ENCODE results near the gene FKBP11. TPM values are rescaled to one million over a fixed set of nuclear protein-coding genes. Genes with fewer than 3 reads are reported as not detected.

Gene FKBP11
- total and polyA plus RNA-seq, 2 of the 13 experiments (the other 11 are each of a cell fraction or from before 2014, with no cell fraction given) = 15.5 to 19.4 TPM

DNA sequence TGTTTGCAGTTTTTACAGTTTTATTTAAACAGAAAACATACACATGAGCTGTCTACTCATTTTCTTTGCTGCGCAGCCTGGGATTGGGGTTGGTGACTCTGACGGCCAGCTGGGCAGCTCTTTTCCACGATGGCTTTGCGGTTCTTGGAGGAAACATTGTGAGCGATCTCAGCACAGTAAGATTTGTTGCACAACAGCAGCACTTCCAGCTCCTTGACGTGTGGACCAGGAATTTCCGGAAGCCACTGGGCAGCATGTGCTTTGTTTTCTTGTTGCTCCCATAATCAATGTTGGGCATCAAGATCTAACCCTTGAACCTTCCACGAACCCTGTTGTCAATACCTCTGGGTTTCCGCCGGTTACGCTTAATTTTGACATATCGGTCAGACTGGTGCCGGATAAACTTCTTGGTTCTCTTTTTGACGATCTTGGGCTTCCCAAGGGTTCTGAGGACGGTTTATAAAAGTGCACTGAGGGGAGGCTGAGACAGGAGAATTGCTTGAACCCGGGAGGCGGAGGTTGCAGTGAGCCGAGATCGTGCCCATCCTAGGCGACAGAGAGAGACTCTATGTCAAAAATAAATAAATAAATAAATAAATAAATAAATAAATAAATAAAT, 21.8 kb downstream of the FKBP11 start (continued):
- TF ChIP-seq, protein P1, sequence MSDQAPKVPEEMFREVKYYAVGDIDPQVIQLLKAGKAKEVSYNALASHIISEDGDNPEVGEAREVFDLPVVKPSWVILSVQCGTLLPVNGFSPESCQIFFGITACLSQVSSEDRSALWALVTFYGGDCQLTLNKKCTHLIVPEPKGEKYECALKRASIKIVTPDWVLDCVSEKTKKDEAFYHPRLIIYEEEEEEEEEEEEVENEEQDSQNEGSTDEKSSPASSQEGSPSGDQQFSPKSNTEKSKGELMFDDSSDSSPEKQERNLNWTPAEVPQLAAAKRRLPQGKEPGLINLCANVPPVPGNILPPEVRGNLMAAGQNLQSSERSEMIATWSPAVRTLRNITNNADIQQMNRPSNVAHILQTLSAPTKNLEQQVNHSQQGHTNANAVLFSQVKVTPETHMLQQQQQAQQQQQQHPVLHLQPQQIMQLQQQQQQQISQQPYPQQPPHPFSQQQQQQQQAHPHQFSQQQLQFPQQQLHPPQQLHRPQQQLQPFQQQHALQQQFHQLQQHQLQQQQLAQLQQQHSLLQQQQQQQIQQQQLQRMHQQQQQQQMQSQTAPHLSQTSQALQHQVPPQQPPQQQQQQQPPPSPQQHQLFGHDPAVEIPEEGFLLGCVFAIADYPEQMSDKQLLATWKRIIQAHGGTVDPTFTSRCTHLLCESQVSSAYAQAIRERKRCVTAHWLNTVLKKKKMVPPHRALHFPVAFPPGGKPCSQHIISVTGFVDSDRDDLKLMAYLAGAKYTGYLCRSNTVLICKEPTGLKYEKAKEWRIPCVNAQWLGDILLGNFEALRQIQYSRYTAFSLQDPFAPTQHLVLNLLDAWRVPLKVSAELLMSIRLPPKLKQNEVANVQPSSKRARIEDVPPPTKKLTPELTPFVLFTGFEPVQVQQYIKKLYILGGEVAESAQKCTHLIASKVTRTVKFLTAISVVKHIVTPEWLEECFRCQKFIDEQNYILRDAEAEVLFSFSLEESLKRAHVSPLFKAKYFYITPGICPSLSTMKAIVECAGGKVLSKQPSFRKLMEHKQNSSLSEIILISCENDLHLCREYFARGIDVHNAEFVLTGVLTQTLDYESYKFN (CRISPR knock-in tag; conservative IDR thresholded peaks at IDR 0.05) = peak; percentile 18; the same call in 1 of the 2 replicates
- TF ChIP-seq FOXP1 (IDR thresholded peaks at IDR 0.05) (no peak), FOXP1 (CRISPR knock-in tag; IDR thresholded peaks at IDR 0.05) (peak; percentile 15; the same call in 1 of the 2 replicates), ZNF546 (CRISPR knock-in tag; conservative IDR thresholded peaks at IDR 0.05) (no peak), ZSCAN30 (CRISPR knock-in tag; IDR thresholded peaks at IDR 0.05) (no peak), ZNF839 (CRISPR knock-in tag; IDR thresholded peaks at IDR 0.05; ENCODE audit: borderline replicate concordance) (no peak), TCF7 (IDR thresholded peaks at IDR 0.05; ENCODE audit: low read depth) (no peak), CEBPG (CRISPR knock-in tag; IDR thresholded peaks at IDR 0.05) (peak; percentile 55; the same call in 1 of the 2 replicates)

DNA sequence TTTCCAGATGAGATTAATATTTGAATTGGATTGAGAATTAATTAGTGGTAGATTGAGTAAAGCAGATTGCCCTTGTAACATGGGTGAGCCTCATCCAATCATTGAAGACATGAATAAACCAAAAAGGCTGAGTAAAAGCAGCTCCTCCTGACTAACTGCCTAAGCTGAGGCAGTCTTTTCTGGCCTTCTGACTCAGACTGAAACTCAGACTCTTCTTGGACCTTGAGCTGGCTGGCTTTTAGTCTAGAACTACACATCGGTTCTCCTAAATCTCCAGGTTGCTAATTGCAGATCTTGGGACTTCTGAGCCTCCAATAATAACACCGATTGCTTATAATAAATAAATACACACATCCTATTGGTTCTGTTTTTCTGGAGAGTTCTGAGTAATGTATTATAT, 24.0 kb downstream of the FKBP11 start:
- ATAC-seq (no peak), FAIRE-seq (no peak), DNase-seq (ENCODE audit: low spot score) (no peak)
- ChIA-PET POLR2A (interaction anchor here (1.4 to 2.4 kb wide), 5 partner anchors 9 to 50 kb away, joined by 4 to 9 read pairs (median 4); partner anchors contain the start of gene DDX23), CTCF (ENCODE audit: low intra/inter-chr PET ratio, low total read pairs) (interaction anchor here (1.4 kb wide), 1 partner anchor 49 kb away, joined by 3 read pairs; no protein-coding TSS in a partner anchor)
- Histone ChIP-seq H4K20me1 (ENCODE audit: insufficient read depth, low read length) (no peaks in the 10 kb centered on the region), H3K36me3 (replicated peaks in 1 of 2; ENCODE audit: control insufficient read depth in 1 of 2, insufficient read depth in 2 of 2, low read length in 2 of 2) (no peaks in the 10 kb centered on the region), H3K4me1 (ENCODE audit: insufficient read depth, low read length) (peaks cover 60% of the 10 kb centered on the region), H2AFZ (ENCODE audit: low read length) (no peak overlapping the region), H3K4me2 (ENCODE audit: low read depth, low read length) (no peak overlapping the region), H3K9ac (ENCODE audit: insufficient read depth, low read depth, low read length) (no peak overlapping the region), H3K27me3 (ENCODE audit: control insufficient read depth in 1 of 2, insufficient read depth in 2 of 2, low read length in 2 of 2) (no peaks in the 10 kb centered on the region), H3K4me3 (replicated peaks in 1 of 3; ENCODE audit: insufficient read depth in 1 of 3, low read depth in 2 of 3, low read length in 3 of 3) (no peak overlapping the region), H3K27ac (ENCODE audit: extremely low read length, insufficient read depth, low read length) (no peak overlapping the region), H3K9me3 (ENCODE audit: low read length) (no peaks in the 10 kb centered on the region), H3K79me2 (ENCODE audit: insufficient read depth, low read length) (no peaks in the 10 kb centered on the region)
- in situ Hi-C loops (cut with HindIII; ENCODE audit: extremely low pct_ligation_motif_present, low pct_unique_long_range_greater_than_20kb) (no loop called here), intact Hi-C loops (cut with micrococcal nuclease; ENCODE audit: unreplicated experiment) (no loop called here)
- no TSS peak for BruUV-seq (replicated peaks)
- WGBS (ENCODE audit: low lambda C conversion rate) = 59% methylated on average over 2 of the region's 2 CpGs
- TF ChIP-seq POLR2A (IDR thresholded peaks at IDR 0.05; ENCODE audit: insufficient read depth in 1 of 2, low read depth in 2 of 2, low read length in 2 of 2) = no peak
- TF ChIP-seq ADNP (CRISPR knock-in tag; IDR thresholded peaks at IDR 0.05) = no peak
- TF ChIP-seq, protein P2, sequence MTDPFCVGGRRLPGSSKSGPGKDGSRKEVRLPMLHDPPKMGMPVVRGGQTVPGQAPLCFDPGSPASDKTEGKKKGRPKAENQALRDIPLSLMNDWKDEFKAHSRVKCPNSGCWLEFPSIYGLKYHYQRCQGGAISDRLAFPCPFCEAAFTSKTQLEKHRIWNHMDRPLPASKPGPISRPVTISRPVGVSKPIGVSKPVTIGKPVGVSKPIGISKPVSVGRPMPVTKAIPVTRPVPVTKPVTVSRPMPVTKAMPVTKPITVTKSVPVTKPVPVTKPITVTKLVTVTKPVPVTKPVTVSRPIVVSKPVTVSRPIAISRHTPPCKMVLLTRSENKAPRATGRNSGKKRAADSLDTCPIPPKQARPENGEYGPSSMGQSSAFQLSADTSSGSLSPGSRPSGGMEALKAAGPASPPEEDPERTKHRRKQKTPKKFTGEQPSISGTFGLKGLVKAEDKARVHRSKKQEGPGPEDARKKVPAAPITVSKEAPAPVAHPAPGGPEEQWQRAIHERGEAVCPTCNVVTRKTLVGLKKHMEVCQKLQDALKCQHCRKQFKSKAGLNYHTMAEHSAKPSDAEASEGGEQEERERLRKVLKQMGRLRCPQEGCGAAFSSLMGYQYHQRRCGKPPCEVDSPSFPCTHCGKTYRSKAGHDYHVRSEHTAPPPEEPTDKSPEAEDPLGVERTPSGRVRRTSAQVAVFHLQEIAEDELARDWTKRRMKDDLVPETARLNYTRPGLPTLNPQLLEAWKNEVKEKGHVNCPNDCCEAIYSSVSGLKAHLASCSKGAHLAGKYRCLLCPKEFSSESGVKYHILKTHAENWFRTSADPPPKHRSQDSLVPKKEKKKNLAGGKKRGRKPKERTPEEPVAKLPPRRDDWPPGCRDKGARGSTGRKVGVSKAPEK (CRISPR knock-in tag; IDR thresholded peaks at IDR 0.05; ENCODE audit: borderline replicate concordance) = no peak
- no peak for TF ChIP-seq HNF4G (IDR thresholded peaks at IDR 0.05; ENCODE audit: borderline replicate concordance, low read depth, low read length)
- TF ChIP-seq HNF4G (CRISPR knock-in tag; IDR thresholded peaks at IDR 0.05; ENCODE audit: borderline replicate concordance, low read depth) = no peak
- TF ChIP-seq, protein P3, sequence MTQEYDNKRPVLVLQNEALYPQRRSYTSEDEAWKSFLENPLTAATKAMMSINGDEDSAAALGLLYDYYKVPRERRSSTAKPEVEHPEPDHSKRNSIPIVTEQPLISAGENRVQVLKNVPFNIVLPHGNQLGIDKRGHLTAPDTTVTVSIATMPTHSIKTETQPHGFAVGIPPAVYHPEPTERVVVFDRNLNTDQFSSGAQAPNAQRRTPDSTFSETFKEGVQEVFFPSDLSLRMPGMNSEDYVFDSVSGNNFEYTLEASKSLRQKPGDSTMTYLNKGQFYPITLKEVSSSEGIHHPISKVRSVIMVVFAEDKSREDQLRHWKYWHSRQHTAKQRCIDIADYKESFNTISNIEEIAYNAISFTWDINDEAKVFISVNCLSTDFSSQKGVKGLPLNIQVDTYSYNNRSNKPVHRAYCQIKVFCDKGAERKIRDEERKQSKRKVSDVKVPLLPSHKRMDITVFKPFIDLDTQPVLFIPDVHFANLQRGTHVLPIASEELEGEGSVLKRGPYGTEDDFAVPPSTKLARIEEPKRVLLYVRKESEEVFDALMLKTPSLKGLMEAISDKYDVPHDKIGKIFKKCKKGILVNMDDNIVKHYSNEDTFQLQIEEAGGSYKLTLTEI (CRISPR knock-in tag; conservative IDR thresholded peaks at IDR 0.05) = no peak
- no peak for TF ChIP-seq TRIM24 (CRISPR knock-in tag; IDR thresholded peaks at IDR 0.05)
- no peak for TF ChIP-seq THYN1 (CRISPR knock-in tag; IDR thresholded peaks at IDR 0.05; ENCODE audit: borderline replicate concordance, low read depth)
- no peak for TF ChIP-seq SRSF1 (optimal IDR thresholded peaks at IDR 0.05; ENCODE audit: low read depth, low read length)
